Lower lobe of right lung (tissue), 2 donors: Measurements from ENCODE around the gene TLL1. TPM values are rescaled to one million over a fixed set of nuclear protein-coding genes. Genes with fewer than 3 reads are reported as not detected.

ENCODE experiments used
- ATAC-seq, 2 donors: fragments of 200-7000 bp; cut with Tn5 transposase; one replicate each; pipeline ENCODE4 v1.9.1; 2020 to 2022; ENCODE audit warnings: mild to moderate bottlenecking in 2 of 2, moderate library complexity in 2 of 2
- DNase-seq: peaks from one replicate; pipeline ENCODE4 v3.0.0-alpha.2; 2020
- H3K27ac ChIP-seq: fragments of 200-600 bp; one replicate; pipeline ENCODE4 v1.8.0; 2022
- H3K27me3 ChIP-seq: fragments of 200-600 bp; one replicate; pipeline ENCODE4 v1.8.0; 2022; ENCODE audit warnings: low read depth
- H3K36me3 ChIP-seq: fragments of 200-600 bp; one replicate; pipeline ENCODE4 v1.8.0; 2022; ENCODE audit warnings: mild to moderate bottlenecking
- H3K4me1 ChIP-seq: fragments of 200-600 bp; one replicate; pipeline ENCODE4 v1.8.0; 2022
- H3K4me3 ChIP-seq: fragments of 200-600 bp; one replicate; pipeline ENCODE4 v1.8.0; 2022; ENCODE audit warnings: mild to moderate bottlenecking
- H3K9me3 ChIP-seq: fragments of 200-600 bp; one replicate; pipeline ENCODE4 v1.8.0; 2022
- intact Hi-C: fragments of 100-400 bp; cut with DNase I; formaldehyde crosslinking; loops from one replicate; pipeline ENCODE4 v1.11.0; 2022
- total RNA-seq: library from RNA; stranded (reverse); fragmentation: NEBNext Ultra II Directional; extraction: Animal tissue kit (Norgen Biotek cat#: 25700); gene quantifications from one replicate; pipeline ENCODE4 v1.2.1, GENCODE V29; 2021
- TF ChIP-seq, protein P1 (sequence below): fragments of 200-600 bp; IDR thresholded peaks from one replicate; pipeline ENCODE4 v1.8.0; 2022; ENCODE audit warnings: antibody characterized with exemption, mild to moderate bottlenecking
- donor health status: DM: no; HTN: yes; CAD: no; lungs with severe emphysema.

Gene TLL1
- total RNA-seq, 1 donor from 2014 or later: 4.7 TPM

GRCh38 chr4:165953181-165953580, 80.1 kb downstream of the TLL1 start:
- H3K9me3 ChIP-seq: peaks cover 8% of the 10 kb centered on the region
- ATAC-seq (no peak), DNase-seq (no peak)
- no peaks in the 10 kb centered on the region for H3K27me3 ChIP-seq
- no peak overlapping the region for H3K4me3 ChIP-seq
- H3K4me1 ChIP-seq: no peaks in the 10 kb centered on the region
- H3K36me3 ChIP-seq: no peaks in the 10 kb centered on the region
- no peak overlapping the region for H3K27ac ChIP-seq
- TF ChIP-seq, protein P1, sequence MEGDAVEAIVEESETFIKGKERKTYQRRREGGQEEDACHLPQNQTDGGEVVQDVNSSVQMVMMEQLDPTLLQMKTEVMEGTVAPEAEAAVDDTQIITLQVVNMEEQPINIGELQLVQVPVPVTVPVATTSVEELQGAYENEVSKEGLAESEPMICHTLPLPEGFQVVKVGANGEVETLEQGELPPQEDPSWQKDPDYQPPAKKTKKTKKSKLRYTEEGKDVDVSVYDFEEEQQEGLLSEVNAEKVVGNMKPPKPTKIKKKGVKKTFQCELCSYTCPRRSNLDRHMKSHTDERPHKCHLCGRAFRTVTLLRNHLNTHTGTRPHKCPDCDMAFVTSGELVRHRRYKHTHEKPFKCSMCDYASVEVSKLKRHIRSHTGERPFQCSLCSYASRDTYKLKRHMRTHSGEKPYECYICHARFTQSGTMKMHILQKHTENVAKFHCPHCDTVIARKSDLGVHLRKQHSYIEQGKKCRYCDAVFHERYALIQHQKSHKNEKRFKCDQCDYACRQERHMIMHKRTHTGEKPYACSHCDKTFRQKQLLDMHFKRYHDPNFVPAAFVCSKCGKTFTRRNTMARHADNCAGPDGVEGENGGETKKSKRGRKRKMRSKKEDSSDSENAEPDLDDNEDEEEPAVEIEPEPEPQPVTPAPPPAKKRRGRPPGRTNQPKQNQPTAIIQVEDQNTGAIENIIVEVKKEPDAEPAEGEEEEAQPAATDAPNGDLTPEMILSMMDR: no peak
- intact Hi-C loops: no loop called here

GRCh38 chr4:165963621-165964020, 90.6 kb downstream of the TLL1 start:
- intact Hi-C loops: no loop called here
- Histone ChIP-seq H3K27ac (no peak overlapping the region), H3K36me3 (no peaks in the 10 kb centered on the region), H3K9me3 (no peaks in the 10 kb centered on the region), H3K4me1 (no peaks in the 10 kb centered on the region), H3K27me3 (no peaks in the 10 kb centered on the region), H3K4me3 (no peak overlapping the region)
- DNase-seq (no peak), ATAC-seq (no peak)
- TF ChIP-seq, protein P1: no peak

- no peaks in the 10 kb centered on the region for H3K9me3 ChIP-seq
- ATAC-seq (no peak), DNase-seq (no peak)
- no peaks in the 10 kb centered on the region for H3K36me3 ChIP-seq
- H3K4me1 ChIP-seq: no peaks in the 10 kb centered on the region
- H3K27me3 ChIP-seq: no peaks in the 10 kb centered on the region
- intact Hi-C loops: no loop called here
- TF ChIP-seq, protein P1: no peak
- no peak overlapping the region for H3K4me3 ChIP-seq
- no peak overlapping the region for H3K27ac ChIP-seq
These were observed 91.6 kb downstream of the TLL1 start for GRCh38 chr4:165964591-165964990.

DNA sequence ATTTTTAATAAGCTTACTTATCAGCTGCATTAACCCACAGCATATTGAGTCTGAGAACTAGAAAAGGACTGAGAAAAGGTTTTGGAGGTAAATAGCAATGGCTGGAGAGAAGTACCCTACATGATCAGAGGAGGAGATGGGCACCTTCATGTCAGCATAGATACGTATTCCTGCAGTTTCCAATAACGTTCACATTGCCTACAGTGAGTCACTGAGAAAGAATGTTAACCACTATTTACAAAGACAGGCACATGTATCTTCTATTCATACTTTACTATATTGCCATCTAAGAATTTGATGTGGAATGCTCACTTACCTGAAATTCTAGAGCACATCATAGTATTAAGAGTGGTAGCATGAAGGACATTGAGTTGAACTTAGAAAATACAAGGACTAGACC, 92.5 kb downstream of the TLL1 start:
- H3K27me3 ChIP-seq: no peaks in the 10 kb centered on the region
- H3K27ac ChIP-seq: no peak overlapping the region
- DNase-seq (no peak), ATAC-seq (no peak)
- no peaks in the 10 kb centered on the region for H3K9me3 ChIP-seq
- H3K4me3 ChIP-seq: no peak overlapping the region
- no peaks in the 10 kb centered on the region for H3K4me1 ChIP-seq
- intact Hi-C loops: no loop called here
- TF ChIP-seq, protein P1: no peak
- no peaks in the 10 kb centered on the region for H3K36me3 ChIP-seq

- H3K4me3 ChIP-seq: no peak overlapping the region
- ATAC-seq: no peak
- H3K4me1 ChIP-seq: no peaks in the 10 kb centered on the region
- no peaks in the 10 kb centered on the region for H3K27me3 ChIP-seq
- DNase-seq: no peak
- TF ChIP-seq, protein P1: no peak
- no peaks in the 10 kb centered on the region for H3K36me3 ChIP-seq
- intact Hi-C loops: no loop called here
- H3K27ac ChIP-seq: no peak overlapping the region
- no peaks in the 10 kb centered on the region for H3K9me3 ChIP-seq
These were observed 93.8 kb downstream of the TLL1 start for GRCh38 chr4:165966833-165967232.

DNA sequence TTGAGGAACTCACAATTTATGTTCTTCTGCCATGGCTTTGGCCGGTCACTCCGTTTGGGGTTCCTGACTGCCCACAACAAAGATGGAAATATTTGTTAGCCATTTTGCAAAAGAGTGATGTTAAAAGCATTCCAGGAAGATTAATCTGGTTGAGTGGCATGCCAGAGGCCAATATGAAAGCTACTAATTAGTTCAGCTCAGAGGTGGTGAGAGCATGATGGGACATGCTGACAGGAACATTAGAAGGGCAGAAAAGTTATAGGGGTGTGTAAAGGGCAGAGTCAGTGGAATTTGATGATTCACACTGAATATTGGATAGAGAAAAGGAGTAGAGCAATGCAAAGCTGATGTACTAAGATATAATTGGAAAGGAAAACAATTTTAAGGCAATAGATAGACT, 94.4 kb downstream of the TLL1 start:
- DNase-seq: no peak
- intact Hi-C loops: no loop called here
- Histone ChIP-seq H3K4me1 (no peaks in the 10 kb centered on the region), H3K27ac (no peak overlapping the region), H3K9me3 (no peaks in the 10 kb centered on the region), H3K36me3 (no peaks in the 10 kb centered on the region), H3K4me3 (no peak overlapping the region), H3K27me3 (no peaks in the 10 kb centered on the region)
- TF ChIP-seq, protein P1: no peak
- no peak for ATAC-seq
